ENCODE measurements around the gene PTOV1.

The PTOV1 gene

GRCh38 chr19:49850487-49851342 lies at the start of gene PTOV1:
TSS of gene PTOV1 (plus strand) at chr19:49851159.
- peak; percentile 88 for DNase-seq

DNA sequence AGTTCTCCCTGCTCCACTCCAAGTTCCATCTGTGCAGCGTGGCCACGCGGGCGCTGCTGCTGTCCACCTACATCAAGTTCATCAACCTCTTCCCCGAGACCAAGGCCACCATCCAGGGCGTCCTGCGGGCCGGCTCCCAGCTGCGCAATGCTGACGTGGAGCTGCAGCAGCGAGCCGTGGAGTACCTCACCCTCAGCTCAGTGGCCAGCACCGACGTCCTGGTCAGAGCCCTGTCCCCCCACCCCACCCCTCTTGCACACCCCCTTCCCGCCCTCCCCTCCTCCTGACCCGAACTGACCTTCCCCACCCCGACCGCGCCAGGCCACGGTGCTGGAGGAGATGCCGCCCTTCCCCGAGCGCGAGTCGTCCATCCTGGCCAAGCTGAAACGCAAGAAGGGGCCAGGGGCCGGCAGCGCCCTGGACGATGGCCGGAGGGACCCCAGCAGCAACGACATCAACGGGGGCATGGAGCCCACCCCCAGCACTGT lies 49.5 kb upstream of the PTOV1 start:
- DNase-seq: no peak

DNA sequence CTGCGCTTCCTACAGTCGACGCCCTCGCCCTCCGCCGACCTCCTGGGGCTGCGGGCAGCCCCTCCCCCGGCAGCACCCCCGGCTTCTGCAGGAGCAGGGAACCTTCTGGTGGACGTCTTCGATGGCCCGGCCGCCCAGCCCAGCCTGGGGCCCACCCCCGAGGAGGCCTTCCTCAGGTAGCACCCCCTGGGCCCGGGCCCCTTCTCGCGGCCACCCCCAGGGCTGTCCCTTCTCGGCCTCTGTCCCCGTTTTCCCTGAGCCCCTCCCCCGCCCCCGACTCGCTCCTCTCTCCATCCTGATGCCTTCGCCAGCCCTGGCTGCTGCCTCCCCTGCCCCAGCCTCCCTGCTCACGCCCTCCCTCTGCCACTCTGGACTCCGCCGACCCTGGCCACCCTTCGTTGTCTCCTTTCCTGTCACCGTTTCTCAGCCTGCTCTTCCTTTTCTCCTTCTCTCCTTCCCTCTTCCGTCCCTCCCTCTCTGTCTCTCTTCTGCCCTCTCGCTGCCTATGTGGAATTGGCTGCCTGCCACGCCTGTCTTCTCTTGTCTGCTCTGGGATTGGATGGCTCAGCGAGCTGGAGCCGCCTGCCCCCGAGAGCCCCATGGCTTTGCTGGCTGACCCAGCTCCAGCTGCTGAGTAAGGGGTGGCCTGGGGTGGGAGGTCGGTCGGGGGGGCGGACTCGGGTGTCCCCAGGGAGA lies 48.8 kb upstream of the PTOV1 start:
- DNase-seq: no peak

DNA sequence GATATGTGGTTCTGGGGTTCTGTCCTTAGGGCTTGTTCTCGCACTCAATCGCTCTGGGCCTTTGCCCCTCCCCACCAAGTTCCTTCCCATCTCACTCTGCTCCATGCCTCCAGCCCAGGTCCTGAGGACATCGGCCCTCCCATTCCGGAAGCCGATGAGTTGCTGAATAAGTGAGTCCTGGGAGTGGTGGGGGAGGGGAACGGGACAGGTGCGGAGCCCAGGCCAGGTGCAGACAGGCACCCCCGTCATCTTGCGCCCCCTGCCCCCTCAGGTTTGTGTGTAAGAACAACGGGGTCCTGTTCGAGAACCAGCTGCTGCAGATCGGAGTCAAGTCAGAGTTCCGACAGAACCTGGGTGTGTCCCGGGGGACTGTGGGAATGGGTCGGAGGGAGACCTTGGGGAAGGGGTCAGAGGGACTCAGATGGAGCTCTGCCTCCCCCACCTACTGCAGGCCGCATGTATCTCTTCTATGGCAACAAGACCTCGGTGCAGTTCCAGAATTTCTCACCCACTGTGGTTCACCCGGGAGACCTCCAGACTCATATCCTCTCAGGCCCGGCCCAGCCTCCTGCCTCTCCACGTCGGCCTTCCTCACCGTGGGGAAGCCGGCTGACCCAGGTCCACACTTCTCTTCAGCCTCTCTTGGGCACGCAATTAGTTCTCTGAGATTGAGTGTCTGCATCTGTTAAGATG lies 48.0 kb upstream of the PTOV1 start:
- no peak for DNase-seq

DNA sequence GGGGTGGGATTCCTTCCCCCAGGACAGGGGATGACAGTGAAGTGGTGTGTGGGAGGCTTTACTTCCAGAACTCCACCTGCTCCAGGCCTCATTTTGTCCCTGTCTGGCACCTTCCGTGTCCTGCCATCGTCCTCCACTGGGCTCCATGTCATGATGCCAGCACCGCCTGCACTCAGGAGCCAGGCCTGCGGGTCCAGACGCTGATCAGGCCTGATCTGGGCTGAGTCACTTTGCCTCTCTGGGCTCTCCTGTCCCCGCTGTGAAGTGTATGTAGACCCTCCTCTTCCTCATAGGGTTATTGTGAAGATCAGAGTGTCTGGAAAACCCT lies 47.5 kb upstream of the PTOV1 start:
- no peak for DNase-seq

GRCh38 chr19:49805822-49806619 lies 44.9 kb upstream of the PTOV1 start:
- no peak for DNase-seq

GRCh38 chr19:49806620-49806959 lies 44.4 kb upstream of the PTOV1 start:
- no peak for DNase-seq

DNA sequence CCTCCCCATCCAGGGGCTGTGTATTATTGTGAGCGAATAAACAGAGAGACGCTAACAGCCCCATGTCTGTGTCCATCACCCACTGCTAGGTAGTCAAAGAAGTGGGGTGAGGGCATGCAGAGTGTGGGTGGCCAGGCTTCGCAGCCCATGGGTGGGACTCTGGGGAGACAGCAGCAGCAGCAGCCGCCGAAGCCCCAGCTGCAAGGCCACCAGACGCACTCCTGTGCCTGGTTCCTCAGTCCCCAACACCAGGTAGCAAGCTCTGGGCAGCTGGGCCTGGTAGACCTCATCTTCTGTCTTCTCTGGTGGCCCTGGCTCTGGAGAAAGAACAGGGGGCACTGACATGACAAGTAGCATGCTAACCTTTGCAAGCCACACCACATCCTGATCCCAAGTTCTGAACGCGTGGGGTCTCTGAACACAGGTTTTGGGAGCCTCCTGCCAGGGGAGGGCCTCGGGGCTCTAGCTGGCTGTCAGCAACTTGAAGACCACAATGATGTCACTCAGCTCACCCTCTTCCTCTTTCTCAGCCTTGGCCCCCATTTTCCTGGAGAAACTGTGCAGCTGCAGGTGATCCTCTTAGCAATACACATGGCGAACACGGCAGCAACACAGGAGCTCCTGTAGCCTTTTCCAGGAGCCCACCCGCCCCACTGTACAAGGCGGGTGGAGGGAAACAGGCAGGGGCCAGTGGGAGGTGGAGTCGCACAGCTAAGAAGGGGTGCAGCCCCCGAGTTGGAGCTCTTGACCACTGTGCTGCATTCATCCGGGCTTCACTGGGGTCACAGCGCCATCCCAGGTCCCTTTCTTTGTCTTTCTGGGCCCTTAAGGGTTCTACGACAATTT lies 43.7 kb upstream of the PTOV1 start:
- no peak for DNase-seq

GRCh38 chr19:49807904-49808675 lies 42.9 kb upstream of the PTOV1 start:
- DNase-seq: no peak

GRCh38 chr19:49808711-49809159 lies 42.2 kb upstream of the PTOV1 start:
- peak; percentile 82 for DNase-seq

GRCh38 chr19:49809160-49809940 lies 41.6 kb upstream of the PTOV1 start:
- peak; percentile 56 for DNase-seq

- no peak for DNase-seq
Observed at GRCh38 chr19:49809941-49810389, 41.0 kb upstream of the PTOV1 start.

DNA sequence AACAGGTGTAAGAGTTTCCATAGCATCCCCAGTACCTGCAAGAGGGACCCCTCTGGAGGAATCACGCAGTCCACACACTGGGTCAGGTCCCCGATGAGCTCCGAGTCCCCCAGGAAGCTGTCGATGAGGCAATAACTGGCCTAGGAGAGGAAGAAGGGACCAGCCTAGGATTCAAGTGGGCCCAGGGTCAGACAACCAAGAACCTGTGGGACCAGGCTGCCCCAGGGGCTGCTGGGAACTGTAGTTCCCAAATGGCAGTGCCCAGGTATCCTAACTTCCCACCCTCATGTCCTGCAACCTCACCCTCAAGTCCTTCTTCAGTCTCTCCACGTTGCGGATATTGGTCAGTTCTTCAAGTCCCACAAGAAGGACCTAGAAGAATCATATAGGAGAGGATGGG lies 39.6 kb upstream of the PTOV1 start:
- no peak for DNase-seq

GRCh38 chr19:49812452-49812996 lies 38.4 kb upstream of the PTOV1 start:
- DNase-seq: no peak

GRCh38 chr19:49812997-49813861 lies 37.7 kb upstream of the PTOV1 start, which contains the start of gene FUZ:
TSS of gene FUZ (minus strand) at chr19:49813292. CDS start at chr19:49813106, 186 bp downstream.
- peak; percentile 93 for DNase-seq

DNA sequence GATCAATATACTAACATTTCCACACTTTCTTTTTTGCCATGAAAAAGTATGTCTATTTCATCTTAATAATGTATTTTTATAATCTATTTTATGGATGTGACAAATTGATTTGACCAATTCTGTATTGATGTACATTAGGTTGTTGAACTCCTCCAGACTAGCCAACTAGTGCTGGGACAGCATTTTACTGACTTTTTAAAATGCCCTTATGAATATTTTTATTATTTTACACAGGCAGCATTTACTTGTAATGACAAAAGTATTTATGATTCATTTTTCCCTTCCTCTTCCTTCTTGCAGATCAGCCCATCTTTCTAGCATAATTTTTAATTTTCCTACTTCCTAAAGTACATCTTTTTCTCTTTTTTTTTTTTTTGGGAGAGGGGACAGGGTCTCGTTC lies 36.9 kb upstream of the PTOV1 start:
- no peak for DNase-seq

DNA sequence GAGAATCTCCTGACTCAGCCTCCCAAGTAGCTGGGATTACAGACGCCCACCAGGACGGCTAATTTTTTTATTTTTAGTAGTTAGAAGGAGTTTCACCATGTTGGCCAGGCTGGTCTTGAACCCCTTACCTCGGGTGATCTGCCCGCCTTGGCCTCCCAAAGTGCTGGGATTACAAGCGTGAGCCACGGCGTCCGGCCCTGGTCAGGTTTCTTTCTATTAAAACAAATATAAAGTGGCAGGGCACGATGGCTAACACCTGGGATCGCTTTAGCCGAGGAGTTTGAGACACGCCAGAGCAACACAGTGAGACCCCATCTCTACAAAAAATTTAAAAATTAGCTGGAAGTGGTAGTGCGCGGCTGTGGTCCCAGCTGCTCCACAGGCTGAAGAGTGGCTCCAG lies 34.4 kb upstream of the PTOV1 start:
- no peak for DNase-seq

DNA sequence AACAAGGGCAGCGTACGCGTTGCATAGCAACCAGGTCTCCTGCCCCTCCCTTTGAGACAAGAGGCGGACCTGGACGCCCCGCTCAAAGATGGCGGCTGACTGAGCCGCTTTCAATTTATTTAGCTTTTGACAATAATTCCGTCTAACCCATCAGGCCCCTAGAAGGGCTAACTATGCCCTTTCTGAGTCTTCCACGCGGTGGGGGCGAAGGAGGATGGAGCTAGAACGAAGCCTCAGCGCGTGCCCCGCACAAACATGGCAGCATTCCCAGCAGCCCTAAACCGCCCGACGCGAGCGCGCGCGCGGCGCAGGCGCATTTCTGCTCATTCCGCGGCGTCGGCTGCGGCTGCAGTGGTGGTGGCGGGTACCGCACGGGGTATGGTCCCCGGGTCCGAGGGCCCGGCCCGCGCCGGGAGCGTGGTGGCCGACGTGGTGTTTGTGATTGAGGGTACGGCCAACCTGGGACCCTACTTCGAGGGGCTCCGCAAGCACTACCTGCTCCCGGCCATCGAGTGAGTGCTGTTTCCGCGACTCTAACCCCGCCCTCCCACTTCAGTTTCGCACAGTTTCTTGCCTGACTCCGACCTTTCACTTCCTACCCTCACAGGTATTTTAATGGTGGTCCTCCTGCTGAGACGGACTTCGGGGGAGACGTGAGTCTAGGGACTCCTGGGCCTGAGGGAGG lies 32.9 kb upstream of the PTOV1 start, which contains the start of gene MED25:
Gene MED25 (plus strand): TSS at position 326 of the 685 bp plus-strand sequence. CDS start 53 bp downstream, at position 379.
- peak; percentile 88 for DNase-seq

Measured in activated naive CD4-positive, alpha-beta T cell treated with Interleukin-2 at 50 U/mL for 16 hours (primary cell).